Stimulated activated CD8-positive, alpha-beta memory T cell treated with anti-CD3 and anti-CD28 coated beads, Interleukin-15, amount 100 ng/mL, for 4 hours (primary cell): ENCODE data around the gene SYNDIG1L.
A peak's percentile ranks its signal among the peaks of the same experiment; 100 is the strongest.
"Not testable (repeated sequence)": the region's sequence is repeated elsewhere in the genome, so short reads cannot be mapped to it uniquely, and the experiment has no call there.

Experiments used
- DNase-seq, 2 donors: peaks; one replicate each; pipeline ENCODE4 v3.0.0-alpha.2; 2020; ENCODE audit warnings: low read depth in 2 of 2

Gene SYNDIG1L

DNA sequence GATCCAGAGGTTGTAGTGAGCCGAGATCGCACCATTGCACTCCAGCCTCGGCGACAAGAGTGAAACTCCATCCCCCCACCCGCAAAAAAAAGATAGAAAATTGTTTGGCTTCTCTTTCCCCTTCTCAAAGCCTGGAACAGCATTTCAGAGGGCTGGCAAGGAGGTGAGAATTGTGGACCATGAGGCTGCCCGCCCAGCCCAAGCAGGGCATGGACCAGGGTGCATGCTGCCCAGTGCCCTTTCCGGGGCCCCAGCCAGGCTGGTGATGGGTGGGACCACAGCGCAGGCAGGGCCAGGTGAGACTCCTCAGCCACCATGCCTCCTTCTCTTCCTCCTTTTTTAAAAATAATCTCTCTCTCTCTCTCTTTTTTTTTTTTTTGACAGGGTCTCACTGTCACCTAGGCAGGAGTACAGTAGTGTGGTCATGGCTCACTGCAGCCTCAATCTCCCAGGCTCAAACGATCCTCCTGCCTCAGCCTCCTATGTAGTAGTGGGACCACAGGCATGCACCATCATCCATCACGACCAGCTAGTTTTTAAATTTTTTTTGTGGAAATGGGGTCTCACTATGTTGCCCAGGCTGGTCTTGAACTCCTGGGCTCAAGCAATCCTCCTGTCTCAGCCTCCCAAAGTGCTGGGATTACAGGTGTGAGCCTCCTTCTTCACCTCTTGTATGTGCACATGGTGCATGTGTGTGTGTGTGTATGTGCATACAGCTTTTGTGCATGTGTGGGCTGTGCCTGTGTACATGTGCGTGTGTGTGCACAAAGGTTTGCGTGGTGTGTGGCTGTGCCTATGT lies 22.2 kb downstream of the SYNDIG1L start:
- DNase-seq: no peak

DNA sequence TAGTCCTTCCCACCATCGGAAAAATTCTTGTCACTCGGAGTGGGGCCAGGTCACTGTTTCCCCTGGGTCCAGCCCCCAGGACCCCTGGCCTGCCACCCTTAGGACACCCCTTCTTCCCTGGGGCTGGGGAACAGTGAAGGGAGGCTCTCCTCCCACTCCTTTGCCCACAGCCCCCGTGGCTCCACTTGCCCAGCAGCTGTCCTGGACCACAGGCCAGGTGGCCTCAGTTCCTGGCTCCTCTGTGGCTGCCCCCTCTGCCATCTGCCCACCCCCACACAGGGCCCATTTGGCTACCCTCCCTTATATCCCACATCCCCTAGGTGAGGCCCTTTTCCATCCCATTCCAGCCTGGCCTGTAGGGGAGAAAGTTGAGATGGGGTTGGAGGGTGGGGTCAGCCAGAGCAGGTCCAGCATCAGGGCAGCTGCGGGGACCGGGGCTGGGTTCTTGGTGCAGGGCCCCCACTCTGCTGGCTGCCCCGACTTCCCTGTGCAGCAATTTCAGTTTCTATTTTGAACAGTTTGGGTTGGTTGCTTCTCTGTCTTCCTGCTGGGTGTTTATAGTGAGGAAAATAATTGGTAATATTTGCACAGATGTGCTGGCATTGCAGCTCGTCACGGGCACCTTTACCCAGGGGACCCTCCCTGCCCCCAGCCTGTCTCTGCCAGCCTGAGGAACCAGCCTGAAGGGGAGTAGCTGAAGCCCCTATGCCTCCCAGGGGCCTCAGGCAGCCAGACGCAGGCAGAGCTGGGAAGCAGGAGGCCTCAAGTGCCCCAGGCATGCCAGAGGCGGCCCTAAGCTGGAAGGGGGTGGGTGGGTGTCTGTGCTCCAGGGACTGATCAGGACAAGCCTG lies 23.4 kb downstream of the SYNDIG1L start:
- DNase-seq: no peak

DNA sequence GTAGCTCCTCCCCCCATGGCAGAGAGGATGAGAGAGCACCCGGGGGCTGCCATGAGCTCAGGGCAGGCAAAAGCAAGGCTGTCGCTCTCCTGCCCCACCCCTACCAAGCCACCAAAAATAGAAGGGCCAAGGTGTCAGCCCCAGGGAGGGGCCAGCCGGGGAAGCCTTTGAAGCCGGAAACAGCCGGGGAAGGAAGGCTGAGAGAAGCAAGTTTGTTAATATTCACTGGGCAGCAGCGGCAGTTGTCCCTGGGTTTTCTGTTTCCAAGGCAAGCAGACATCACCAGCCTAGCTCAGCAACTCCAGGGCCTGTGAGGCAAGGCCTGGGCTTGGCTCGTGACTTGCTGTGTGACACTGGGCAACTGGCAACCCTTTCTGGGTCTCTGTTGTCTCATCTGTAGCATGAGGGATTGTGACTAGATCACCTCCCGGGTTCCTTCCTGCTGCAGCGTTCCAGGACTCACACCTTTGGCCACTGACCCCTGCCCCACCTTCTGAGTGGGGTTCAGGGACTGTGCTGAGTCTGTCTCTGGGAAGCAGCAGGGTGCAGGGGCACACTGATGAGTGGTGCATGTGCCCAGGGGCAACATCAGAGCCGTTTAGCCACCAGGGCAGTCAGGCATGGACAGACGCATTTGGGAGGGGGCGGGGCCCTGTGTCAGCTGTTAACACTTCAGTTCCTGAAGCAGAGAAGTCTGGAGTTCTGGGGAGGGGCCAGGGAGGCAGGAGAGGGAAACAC lies 24.3 kb downstream of the SYNDIG1L start:
- DNase-seq: peak; percentile 25 to 34

DNA sequence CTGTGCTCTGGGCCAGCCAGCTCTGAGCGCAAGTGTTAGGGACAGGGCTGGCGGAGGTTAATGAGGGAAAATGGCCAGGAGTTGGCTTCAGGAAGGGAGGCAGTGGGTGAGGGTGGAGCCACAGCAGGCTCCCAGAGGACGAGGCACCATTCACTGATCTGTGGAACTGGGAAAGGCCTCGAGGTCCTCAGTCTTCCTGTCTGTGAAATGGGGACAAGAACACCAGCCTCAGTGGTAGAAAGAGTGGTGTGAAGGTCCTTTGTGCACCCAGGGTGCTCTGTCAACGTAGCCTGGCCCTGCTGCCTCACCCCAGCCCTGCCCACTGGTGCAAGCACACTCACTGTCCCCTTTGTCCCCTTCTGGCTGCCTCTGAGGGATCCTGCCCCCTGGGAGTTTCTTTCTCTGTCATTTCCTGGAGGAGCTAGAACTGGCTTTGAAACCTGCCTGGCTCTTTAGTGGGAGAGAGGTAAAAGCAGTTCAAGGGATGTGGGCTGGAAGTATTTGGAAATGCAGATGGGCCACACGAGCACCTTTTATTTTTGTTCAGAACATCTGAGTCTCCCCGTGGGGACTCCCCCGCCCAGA lies 25.0 kb downstream of the SYNDIG1L start:
- no peak for DNase-seq

DNA sequence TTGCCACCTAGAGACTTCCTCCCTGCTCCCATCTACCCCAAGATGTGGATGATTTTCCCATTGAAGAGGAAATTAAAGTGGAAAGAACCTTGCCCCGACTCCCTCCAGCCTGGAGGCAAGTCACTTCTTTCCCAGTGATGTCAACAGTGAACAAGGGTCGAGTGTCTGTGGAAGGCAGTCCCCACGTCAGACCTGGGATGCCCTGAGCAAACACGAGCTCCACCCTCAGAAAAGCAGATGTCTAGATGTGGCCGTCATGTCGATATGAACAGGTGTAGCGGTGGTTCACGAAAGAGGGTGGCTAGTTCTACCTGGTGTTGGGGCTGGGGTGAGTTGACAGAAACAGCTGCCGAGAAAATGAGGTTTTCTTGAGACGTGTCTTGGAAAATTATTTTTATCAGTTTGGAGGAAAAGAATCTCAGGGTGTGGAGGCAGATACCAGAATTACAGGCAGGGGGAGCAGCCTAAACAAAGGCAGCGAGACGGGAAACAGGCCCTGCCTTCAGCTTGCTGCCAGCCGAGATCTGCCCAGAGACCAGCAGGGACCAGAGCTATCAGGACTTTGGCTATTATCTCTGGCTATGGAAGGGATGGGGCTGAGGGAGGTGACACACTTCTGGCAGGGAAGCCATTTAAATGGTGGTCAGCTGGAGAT lies 25.9 kb downstream of the SYNDIG1L start:
- no peak for DNase-seq

DNA sequence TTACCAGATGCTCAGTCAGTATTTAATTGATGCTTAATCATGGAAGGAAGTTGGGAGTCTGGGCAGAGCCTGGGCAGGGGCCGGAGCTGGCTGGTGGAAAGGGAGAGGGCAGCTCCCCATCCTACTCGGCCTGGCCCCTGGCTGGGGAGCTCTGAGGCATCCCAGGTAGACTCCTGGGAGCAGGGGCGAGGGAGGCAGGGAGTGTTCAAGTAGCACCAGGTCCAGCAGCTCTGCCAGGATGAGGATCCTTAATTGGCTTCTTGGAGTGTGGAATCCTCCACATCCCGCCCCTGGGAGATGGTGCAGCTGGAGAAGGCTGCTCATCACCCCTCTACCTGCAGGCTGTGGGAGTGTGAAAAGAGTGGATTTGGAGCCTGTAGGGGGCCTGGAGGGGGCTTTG lies 30.9 kb downstream of the SYNDIG1L start:
- no peak for DNase-seq

DNA sequence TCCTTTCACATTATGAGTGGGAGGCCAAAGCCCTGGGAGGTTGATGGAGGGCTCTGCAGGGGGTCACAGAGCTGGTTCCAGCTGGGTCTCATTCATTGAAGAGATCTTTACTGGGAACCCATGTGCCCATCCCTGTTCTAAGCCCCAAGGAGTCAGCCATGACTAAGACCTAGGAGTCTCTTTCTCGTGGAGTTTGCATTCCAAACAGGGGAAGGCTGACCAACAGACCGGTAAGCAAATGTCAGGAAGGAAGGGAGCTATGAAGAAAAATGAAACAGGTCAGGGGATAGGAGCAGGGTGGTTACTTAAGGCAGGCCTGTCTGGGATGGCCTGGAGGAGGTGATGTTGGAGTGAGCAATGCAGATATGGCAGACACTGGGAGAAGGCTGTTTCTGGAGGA lies 31.5 kb downstream of the SYNDIG1L start:
- no peak for DNase-seq

DNA sequence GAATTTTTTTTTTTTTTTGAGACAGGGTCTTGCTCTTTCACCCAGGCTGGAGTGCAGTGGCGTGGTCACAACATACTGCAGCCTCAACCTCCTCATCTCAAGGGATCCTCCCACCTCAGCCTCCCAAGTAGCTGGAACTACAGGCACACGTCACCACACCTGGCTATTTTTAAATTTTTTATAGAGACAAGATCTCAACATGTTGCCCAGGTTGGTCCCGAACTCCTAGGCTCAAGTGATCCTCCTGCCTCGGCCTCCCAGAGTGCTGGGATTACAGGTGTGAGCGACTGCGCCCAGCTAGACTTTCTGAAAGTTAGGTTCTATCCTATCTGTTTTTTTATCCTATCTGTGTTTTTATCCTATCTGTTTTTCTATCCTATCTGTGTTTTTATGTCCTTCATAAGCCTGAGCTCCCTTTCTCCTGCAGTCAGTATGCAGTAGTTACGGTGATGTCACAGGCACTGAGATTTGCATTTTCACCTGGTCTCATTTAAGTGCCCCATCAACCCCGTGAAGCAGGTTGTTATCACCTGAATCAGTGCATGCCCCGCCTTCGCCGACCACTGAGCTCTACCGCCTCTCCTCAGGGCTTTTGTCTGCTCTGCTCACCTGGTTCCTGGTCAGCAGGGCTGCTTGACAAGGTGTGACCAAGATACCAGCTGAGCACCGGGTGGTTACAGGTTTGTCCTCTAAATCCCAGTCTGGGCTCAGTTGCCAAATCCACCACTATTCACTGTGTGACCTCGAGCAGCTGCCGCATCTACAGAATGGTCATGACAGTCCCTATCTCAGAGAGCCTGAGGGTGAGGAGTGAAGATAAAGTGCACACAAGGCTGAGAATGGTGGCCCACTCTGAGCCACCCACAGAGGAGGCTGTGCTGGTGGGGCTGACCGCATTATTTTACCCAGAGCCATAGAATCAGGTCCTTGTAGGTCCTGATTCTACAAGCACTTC lies 33.1 kb downstream of the SYNDIG1L start:
- no peak for DNase-seq

DNA sequence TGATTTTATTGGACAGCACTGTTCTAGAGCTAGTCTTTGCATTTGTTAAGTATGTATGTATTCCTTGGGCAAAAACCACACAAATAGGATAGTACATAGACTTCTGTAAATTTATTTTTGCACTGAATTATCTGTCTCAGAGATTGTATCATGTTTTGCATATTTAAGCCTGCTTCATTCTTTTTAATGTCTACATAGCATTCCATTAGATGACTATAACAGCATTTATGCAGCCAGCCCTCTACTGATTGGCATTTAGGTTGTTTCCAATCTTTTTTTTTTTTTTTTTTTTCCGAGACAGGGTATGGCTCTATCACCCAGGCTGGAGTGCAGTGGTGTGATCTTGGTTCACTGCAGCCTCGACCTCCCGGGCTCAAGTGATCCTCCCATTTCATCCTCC lies 34.5 kb downstream of the SYNDIG1L start:
- DNase-seq: no peak

DNA sequence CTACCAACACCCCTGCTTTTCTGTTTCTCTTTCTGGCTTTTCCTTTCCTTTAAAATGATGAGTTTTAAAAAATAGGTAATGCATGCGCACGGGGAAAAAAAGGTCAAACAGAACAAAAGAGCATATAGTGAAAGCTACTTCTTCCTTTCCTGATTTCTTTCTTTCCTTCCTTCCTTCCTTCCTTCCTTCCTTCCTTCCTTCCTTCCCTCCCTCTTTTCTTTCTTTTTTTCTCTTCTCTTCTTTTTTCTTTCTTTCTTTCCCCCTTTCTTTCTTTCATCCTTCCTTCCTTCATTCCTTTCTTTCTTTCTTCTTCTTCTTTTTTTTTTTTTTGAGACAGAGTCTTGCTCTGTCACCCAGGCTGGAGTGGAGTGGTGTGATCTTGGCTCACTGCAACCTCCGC lies 35.5 kb downstream of the SYNDIG1L start:
- not testable (repeated sequence) for DNase-seq

DNA sequence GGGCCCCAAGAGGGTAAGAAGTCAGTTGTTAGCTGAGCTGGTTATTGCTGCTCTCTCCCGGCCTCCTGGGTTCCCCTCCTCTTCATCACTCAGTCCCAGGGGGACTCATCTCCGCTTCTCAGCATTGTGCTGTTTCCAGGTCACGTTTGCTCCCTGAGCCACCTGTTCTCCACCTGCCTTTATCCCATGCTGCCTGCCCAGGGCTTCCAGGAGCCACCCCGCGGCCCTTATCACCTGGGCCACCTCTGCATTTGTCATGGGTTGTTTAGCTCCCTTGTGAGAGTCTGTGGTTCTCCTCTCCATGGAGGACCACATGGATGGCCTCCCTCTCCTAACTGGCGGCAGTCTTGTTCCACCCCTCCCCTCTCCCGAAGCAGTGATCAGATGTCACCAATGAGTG lies 36.0 kb downstream of the SYNDIG1L start:
- no peak for DNase-seq

DNA sequence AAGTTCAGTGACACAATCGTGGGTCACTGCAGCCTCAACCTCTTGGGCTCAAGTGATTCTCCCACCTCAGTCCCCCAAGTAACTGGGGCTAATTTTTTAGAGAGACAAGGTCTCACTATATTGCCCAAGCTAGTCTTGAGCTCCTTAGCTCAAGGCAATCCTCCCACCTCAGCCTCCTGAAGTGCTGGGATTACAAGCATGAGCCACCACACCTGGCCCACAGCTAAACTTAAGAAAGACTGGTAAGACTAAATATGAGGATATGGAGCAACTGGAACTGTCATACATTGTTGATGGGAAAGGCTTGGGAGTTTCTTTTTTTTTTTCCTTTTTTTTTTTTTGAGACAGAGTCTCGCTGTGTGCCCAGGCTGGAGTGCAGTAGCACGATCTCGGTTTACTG lies 43.8 kb downstream of the SYNDIG1L start:
- DNase-seq: no peak

DNA sequence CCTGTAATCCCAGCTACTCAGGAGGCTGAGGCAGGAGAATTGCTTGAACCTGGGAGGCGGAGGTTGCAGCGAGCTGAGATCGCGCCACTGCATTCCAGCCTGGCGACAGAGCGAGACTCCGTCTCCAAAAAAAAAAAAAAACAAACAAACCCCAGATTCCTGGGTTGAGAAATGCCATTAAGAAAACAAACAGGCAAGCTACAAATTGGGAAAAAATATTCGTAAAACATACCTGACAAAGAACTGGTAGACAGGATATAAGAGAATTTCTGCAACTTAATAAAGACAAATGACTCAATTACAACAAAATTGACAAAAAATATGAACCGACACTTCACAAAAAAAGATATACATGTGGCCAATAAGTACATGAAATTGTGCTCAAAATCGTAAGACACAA lies 44.4 kb downstream of the SYNDIG1L start:
- DNase-seq: not testable (repeated sequence)

DNA sequence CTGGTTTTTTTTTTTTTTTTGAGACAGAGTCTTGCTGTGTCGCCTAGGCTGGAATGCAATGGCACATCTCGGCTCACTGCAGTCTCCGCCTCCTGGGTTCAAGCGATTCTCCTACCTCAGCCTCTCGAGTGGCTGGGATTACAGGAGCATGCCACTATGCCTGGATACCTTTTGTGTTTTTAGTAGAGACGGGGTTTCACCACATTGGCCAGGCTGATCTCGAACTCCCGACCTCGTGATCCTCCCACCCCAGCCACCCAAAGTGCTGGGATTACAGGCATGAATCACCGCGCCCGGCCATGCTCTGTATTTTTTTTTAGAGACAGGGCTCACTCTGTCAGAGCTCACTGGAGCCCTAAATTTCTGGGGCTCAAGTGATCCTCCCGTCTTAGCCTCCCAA lies 45.2 kb downstream of the SYNDIG1L start:
- DNase-seq: no peak

DNA sequence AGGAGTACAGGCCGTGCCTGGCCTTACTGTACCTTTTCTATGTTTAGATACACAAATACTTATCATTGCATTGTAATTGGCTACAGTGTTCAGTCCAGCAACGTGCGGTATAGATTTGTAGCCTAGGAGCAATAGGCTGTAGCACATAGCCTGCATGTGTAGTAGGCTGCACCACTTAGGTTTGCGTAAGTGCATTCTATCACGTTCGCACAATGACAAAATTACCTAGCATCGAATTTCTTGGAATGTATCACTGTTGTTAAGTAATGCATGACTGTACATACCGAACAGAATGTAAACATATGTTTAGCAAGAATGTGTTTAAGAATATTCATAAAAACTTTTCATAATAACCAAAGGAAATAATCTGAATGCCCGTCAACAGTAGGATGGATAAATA lies 45.8 kb downstream of the SYNDIG1L start:
- no peak for DNase-seq

DNA sequence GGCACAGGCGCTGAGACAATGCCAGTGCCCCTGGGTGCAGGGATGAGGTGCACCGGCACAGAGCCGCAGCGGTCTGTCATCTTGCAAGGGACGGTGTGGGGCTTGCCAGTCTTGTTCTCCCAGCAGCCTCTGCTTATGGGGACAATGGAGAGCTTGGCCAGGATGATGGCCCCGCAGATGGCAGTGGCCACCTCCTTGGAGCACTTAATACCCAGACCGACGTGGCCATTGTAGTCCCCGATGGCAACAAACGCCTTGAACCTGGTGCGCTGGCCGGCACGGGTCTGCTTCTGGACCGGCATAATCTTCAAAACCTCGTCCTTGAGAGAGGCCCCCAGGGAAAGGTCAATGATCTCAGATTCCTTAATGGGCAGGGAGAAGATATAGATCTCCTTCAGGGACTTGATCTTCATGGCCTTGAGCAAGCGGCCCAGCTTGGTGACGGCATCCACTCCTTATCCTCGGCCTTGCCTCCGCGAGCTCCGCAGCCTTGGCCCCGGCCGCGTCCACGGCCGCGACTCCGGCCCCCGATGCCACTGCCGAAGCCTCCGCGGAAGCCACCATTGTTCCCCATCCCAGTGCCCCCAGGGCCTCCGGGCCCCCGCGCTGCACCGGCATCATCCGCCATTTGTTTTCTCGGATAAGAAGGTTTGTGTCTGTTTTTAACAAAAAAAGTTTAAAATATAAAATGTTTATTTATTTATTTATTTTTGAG lies 47.9 kb downstream of the SYNDIG1L start:
- DNase-seq: no peak

DNA sequence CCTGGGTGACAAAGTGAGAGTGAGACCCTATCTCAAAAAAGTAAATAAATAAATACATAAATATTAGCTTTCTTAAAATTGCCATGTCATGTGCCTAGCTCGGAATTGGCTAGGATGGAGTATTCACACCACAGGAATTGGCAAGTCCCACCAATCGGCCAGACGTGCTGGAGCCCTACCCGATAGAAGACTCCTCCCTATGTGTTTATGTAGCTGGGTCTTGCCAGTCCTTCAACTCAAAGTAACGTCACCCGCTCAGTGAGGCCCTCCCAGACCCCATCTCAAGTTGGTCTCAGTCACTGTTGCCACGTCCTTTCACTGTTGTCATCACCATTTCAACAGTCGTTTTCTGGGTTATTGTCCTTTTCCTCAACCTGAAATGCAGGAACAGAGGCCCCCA lies 57.6 kb downstream of the SYNDIG1L start:
- no peak for DNase-seq

DNA sequence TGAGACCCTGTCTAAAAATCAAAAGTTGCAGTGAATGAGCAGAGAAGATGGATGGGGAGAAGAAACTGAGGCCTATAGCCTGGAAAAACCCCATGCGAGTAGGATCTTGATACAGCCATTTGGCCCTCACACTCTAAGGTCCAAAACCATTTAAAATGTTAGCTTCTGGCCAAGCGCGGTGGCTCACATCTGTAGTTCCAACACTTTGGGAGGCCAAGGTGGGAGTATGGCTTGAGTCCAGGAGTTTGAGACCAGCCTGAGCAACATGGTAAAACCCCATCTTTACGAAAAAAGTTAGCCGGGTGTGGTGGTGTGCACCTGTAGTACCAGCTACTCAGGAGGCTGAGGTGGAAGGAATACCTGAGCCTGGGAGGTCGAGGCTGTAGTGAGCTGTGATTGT lies 58.0 kb downstream of the SYNDIG1L start:
- no peak for DNase-seq

DNA sequence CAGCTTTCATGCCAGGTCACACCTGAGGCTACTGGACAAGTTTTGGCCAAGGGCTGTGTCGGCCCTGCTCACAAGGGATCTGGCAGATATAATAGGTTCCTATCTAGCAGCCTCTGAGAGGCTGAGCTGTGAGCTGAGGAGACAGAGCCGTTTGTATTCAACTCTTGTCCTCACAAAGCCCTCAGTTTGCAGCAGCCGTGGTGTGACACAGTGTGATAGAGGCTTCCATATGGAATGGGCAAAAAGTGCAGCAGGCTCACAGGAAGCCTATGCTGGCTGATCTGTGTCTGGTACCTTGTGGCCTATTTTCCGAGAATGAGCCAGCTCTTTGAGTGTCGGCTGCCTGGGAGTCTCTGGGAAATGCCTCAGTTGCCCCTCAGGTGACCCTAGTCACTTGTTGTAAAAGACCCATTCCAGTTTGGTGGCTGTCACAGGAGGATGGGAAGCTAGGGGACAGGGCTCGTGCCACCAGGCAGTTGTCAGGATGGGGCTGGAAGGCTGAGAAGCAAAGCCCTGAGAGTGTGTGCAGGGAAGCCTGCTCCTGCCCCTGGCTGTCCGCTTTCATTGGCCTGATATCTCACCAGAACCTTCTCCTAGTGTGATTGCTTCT lies 61.6 kb downstream of the SYNDIG1L start:
- DNase-seq: no peak
